Kasumi-1 (cell line): ENCODE measurements around the gene PAF1.
A peak's percentile ranks its signal among the peaks of the same experiment; 100 is the strongest.

Experiments
- DNase-seq, 2 experiments: peaks; one replicate each; lab custom pipeline; 2025; lab: John Stamatoyannopoulos, UW

The PAF1 gene

GRCh38 chr19:39416152-39417120 lies 25.5 kb upstream of the PAF1 start:
- DNase-seq: no peak

- no peak for DNase-seq
Measured at GRCh38 chr19:39415111-39416046, 24.5 kb upstream of the PAF1 start.

- no peak for DNase-seq
Measured at GRCh38 chr19:39413911-39414608, 23.2 kb upstream of the PAF1 start.

- peak; percentile 25 to 39 for DNase-seq
Measured at GRCh38 chr19:39413272-39413910, 22.5 kb upstream of the PAF1 start.

- no peak for DNase-seq
Measured at GRCh38 chr19:39412867-39413271, 22.0 kb upstream of the PAF1 start.

GRCh38 chr19:39412100-39412866 lies 21.4 kb upstream of the PAF1 start, which contains the start of gene PLEKHG2:
Gene PLEKHG2, plus strand, starts transcription at chr19:39412669. Its CDS starts 1,418 bp downstream, at chr19:39414087.
- peak; percentile 98 to 99 for DNase-seq

- peak; percentile 91 to 96 for DNase-seq
Measured at GRCh38 chr19:39411832-39412099, 20.9 kb upstream of the PAF1 start.

- DNase-seq: peak; percentile 40 to 51
Measured at GRCh38 chr19:39411081-39411831, 20.4 kb upstream of the PAF1 start.

GRCh38 chr19:39410831-39411080 lies 19.9 kb upstream of the PAF1 start:
- no peak for DNase-seq

GRCh38 chr19:39410017-39410830 lies 19.3 kb upstream of the PAF1 start:
- DNase-seq: peak; percentile 74 to 77

GRCh38 chr19:39409208-39410016 lies 18.5 kb upstream of the PAF1 start:
- DNase-seq: peak; percentile 50 to 51

GRCh38 chr19:39408392-39409207 lies 17.7 kb upstream of the PAF1 start:
- peak in 1 of 2 experiments; percentile 40 for DNase-seq

- peak in 1 of 2 experiments; percentile 22 for DNase-seq
Measured at GRCh38 chr19:39407660-39408391, 16.9 kb upstream of the PAF1 start.

- no peak for DNase-seq
Measured at GRCh38 chr19:39407410-39407659, 16.4 kb upstream of the PAF1 start.

- peak; percentile 64 to 71 for DNase-seq
Measured at GRCh38 chr19:39406656-39407409, 15.9 kb upstream of the PAF1 start, which contains the start of gene ZFP36. Gene ZFP36, plus strand, starts transcription at chr19:39406847. Its CDS starts 58 bp downstream, at chr19:39406905.

GRCh38 chr19:39405958-39406655 lies 15.2 kb upstream of the PAF1 start:
- DNase-seq: peak; percentile 73 to 79
